ENCODE data around the gene CLIC4. TPM values are rescaled to one million over a fixed set of nuclear protein-coding genes. Genes with fewer than 3 reads are reported as not detected.

CLIC4 gene
- total RNA-seq, 3 donors from 2014 or later: 33.0 to 176 (median 52.4) TPM

DNA sequence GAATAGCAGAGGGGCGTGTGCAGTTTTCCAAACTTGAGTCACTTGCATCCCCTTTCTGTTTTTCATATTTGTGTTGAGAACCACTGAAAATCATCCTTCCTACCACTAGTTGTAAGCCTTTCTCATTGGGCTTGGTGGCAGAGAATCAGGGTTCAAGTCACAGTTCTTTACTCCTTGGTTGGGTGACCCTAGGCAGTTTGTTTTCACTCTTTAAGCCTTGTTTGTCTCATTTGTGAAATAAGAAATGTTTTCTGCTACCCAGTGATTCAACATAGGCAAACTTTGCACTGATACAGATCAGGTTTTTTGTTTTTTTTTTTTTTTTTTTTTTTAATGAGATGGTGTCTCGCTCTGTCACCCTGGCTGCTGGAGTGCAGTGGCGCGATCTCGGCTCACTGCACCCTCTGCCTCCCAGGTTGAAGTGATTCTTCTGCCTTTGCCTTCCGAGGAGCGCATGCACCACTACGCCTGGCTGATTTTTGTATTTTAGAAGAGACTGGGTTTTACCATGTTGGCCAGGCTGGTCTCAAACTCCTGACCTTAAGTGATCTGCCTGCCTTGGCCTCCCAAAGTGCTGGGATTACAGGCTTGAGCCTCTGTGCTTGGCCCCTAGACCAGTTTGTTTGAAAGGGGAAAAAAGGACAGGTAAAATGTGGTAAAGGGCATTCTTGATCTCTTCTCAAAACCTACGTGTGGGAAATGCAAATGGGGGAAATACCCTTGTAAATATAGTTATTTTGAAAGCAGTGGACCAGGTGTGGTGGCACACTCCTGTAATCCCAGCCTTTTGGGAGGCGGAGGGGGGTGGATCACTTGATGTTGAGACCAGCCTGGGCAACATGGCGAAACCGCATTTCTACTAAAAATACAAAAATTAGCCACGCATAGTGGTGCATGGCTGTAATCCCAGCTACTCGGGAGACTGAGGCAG is 3.2 kb downstream of the CLIC4 start:
- no peak for ATAC-seq
- intact Hi-C loops (cut with DNase I, micrococcal nuclease): no loop called here
- H3K4me1 ChIP-seq (ENCODE audit: low read depth): peaks cover 8% of the 10 kb centered on the region

DNA sequence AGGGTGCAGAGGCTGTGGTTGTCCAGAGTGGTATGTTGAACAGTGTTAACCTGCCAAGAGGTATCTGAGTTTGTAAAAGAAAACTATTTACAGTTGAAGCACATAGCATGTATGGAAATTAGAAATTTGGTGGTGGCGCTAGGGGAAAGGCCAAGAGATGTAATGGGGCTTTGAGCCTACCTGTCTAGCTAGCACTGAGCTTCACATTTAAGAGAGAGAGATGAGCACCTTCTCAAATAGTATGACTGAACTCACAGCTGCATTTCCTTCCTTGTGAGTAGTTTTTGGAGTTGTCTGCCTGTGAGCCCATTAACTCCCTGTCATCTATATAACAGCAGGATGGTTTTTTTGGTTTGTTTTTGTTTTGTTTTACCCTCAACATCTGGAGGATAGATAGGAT is 4.0 kb downstream of the CLIC4 start:
- H3K4me1 ChIP-seq (ENCODE audit: low read depth): peaks cover under 1% of the 10 kb centered on the region
- no peaks in the 10 kb centered on the region for H3K9me3 ChIP-seq
- no peak overlapping the region for H3K4me3 ChIP-seq
- DNase-seq: no peak
- intact Hi-C loops (cut with DNase I, micrococcal nuclease): no loop called here
- no peak for ATAC-seq
- TF ChIP-seq, protein P1, sequence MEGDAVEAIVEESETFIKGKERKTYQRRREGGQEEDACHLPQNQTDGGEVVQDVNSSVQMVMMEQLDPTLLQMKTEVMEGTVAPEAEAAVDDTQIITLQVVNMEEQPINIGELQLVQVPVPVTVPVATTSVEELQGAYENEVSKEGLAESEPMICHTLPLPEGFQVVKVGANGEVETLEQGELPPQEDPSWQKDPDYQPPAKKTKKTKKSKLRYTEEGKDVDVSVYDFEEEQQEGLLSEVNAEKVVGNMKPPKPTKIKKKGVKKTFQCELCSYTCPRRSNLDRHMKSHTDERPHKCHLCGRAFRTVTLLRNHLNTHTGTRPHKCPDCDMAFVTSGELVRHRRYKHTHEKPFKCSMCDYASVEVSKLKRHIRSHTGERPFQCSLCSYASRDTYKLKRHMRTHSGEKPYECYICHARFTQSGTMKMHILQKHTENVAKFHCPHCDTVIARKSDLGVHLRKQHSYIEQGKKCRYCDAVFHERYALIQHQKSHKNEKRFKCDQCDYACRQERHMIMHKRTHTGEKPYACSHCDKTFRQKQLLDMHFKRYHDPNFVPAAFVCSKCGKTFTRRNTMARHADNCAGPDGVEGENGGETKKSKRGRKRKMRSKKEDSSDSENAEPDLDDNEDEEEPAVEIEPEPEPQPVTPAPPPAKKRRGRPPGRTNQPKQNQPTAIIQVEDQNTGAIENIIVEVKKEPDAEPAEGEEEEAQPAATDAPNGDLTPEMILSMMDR (IDR thresholded peaks at IDR 0.05): no peak
- H3K36me3 ChIP-seq (ENCODE audit: low read depth): no peaks in the 10 kb centered on the region

More for the DNA sequence above, 3.2 kb downstream of the CLIC4 start:
- Histone ChIP-seq H3K4me3 (no peak overlapping the region), H3K36me3 (ENCODE audit: low read depth) (no peaks in the 10 kb centered on the region), H3K9me3 (no peaks in the 10 kb centered on the region)
- no peak for DNase-seq
- TF ChIP-seq, protein P1 (IDR thresholded peaks at IDR 0.05): no peak

DNA sequence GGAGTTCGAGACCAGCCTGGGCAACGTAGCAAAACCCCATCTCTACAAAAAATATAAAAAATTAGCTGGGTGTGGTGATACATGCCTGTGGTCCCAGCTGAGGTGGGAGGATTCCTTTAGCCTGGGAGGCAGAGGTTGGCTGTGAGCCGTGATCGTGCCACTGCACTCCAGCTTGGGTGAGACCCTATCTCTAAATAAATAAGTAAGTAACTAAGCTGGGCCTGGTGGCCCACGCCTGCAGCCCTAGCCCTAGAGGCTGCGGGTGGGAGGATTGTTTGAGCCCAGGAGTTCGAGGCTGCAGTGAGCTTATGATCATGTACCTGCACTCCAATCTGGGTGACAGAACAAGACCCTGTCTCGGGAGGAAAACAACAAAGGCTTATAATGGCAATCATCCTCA is 4.6 kb downstream of the CLIC4 start:
- Histone ChIP-seq H3K9me3 (no peaks in the 10 kb centered on the region), H3K36me3 (ENCODE audit: low read depth) (no peaks in the 10 kb centered on the region), H3K4me3 (no peak overlapping the region), H3K4me1 (ENCODE audit: low read depth) (no peaks in the 10 kb centered on the region)
- ATAC-seq (no peak), DNase-seq (no peak)
- TF ChIP-seq, protein P1 (IDR thresholded peaks at IDR 0.05): no peak
- intact Hi-C loops (cut with DNase I, micrococcal nuclease): no loop called here

DNA sequence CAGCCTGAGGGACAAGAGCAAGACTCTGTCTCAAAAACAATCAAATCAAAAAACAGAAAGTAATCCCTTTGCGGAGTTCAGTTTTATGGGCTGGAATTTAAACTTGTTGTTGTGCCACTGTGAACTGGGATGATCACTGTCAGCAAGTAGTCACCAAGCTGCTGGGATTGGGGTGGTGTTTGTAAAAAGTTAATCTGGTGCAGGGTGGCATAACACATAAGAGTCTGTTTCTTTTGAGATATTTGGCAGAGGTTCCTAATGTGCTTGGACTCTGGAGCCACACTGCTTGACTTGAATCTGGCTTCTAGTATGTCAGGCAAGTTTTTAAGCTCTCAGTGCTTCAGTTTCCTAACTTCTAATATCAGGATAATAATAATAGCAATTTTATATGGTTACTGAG is 6.6 kb downstream of the CLIC4 start:
- H3K4me1 ChIP-seq (ENCODE audit: low read depth): no peaks in the 10 kb centered on the region
- intact Hi-C loops (cut with DNase I, micrococcal nuclease): no loop called here

DNA sequence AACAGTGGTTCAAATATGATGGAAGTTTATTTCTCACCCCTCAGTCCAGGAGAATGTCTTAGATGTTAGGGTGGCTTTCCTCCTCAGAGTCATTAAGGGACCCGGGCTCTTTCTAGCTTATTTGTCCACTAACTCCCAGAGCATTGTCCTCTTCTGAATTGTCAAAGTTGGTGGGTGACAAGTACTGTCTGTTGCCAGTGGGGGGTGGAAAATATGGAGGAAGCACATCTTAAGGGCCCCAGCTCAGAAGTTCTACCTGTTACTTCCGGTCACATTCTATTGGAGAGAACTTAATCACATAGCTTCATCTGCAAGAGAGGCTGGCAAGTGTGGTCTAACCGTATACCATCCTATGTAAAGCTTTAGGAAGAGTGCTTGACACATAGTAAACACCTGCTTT is 7.1 kb downstream of the CLIC4 start:
- Histone ChIP-seq H3K4me1 (ENCODE audit: low read depth) (no peaks in the 10 kb centered on the region), H3K4me3 (no peak overlapping the region), H3K36me3 (ENCODE audit: low read depth) (no peaks in the 10 kb centered on the region), H3K9me3 (no peaks in the 10 kb centered on the region)
- TF ChIP-seq, protein P1 (IDR thresholded peaks at IDR 0.05): no peak
- DNase-seq (no peak), ATAC-seq (no peak)
- intact Hi-C loops (cut with DNase I, micrococcal nuclease): no loop called here

More for the DNA sequence above, 6.6 kb downstream of the CLIC4 start:
- DNase-seq: no peak
- Histone ChIP-seq H3K36me3 (ENCODE audit: low read depth) (no peaks in the 10 kb centered on the region), H3K4me3 (no peak overlapping the region), H3K9me3 (no peaks in the 10 kb centered on the region)
- no peak for ATAC-seq
- TF ChIP-seq, protein P1 (IDR thresholded peaks at IDR 0.05): no peak
